ENCODE data around the gene TBC1D22A.

The TBC1D22A gene

DNA sequence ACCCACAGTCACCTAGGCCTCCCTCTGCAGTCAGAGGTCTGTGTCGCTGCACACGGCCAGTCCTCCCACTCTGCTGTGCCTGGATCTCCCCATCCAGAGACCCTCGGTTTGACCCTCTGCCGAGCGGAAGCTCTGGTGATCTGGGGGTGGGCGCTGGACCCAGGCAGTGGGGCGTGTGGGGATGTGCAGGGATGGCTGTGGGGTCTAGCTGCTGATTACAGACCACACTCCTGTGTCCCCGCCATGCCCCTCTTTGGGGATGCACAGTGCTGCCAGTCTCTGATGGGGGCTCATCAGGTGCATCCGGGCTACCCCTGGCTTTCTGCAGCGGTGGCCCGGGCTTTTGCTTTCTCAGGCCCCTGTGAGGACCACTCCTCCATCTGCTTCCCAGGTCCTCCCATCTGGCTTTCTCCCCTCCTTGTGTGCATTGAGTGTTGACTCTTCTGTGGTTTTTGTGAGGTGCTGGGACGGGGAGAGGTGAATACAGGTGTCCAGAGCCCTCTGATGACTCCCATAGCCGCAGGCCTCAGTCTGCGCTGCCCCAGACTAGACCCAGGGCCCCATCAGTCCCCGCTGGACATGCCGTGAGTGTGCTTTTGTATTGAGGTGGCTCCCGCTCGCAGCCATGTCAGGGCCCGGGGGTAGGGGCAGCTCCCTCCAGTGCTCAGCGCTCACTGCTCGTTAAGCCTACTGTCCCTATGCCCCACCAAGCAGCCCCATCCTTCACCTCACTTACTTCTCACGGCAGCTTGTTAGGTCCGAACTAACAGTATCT lies 251.6 kb downstream of the TBC1D22A start:
- no peak for DNase-seq (ENCODE audit: low read depth in 2 of 2)

DNA sequence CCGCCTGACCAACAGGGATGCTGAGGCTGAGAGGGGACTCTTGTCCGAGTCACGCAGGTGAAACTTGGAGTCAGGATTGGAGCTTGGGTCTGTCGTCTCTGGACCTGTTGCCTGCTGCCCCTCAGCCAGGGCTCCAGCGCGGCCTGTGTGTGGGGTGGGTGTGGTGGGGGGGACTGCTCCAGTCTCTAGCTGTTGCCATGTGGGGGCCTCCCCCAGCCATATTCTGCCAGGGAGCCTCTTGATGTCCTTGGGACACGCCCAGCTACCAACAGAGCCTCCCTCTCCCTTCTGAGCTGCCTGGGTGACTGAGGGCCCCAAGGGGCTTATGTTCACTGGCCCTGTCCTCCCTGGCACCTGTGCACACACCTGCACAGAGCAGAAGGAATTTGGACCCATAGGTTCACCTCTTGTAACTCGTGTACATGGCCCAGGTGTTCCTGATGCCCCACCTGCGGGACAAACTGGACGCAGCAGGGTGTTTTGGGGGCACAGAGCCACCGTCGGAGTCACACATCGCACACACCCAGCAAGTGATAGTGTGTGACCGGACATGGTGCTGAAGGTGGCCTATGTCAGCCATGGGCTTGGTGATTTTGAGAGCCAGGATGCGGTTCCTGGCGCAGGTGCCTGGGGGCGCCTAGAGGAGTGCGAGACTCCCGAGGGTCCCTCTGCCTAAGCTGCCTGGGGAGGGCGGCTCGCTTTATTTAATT lies 252.3 kb downstream of the TBC1D22A start:
- no peak for DNase-seq (ENCODE audit: low read depth in 2 of 2)

DNA sequence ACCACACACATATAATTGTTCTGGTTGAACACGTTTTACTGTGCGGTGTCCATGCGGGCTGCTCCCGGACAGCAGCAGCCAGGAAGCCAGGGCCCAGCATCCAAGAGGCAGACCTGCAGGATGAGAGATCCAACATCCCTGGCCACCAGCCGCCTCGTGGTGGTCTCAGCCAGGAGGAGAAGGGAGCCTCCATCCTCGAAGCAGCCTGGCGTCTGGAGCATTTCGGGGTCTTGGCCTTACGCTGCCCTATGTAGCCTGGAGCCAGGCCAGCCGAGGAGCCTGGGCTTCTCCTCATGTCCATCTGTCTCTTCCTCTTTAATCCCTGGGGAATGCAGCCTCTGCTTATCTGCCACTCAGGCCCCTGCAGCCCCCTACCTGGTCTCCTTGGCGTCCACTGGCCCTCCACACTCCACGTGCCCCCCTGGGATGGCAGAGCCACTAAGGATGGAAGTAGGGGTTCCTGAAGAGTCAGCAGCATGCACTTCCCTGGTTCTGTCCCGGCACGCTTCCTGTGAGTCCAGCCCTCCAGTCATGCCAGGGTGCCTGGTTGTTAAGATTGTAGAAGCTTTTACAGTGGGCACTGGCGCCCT lies 253.2 kb downstream of the TBC1D22A start:
- DNase-seq (ENCODE audit: low read depth in 2 of 2), result no peak

DNA sequence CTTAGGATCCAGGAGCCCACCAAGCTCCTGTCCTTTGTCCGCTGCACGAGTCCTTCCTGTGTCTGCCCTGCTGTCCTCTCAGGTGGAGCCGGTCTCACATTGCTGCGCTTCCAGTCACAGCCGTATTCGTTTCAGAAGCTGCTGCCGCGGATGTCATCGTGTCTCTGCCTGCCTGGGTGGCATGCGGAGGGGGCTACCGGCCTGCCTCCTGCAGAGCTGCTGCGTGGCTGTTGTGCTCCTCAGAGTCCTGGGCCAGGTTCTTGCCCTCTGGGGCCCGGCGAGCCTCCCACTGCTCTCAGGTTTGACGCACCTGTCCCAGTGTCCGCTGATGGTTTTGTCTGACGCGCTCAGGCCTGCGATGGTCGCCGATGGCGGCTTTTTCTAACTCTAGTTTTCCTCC lies 254.2 kb downstream of the TBC1D22A start:
- DNase-seq (ENCODE audit: low read depth in 2 of 2), result no peak

DNA sequence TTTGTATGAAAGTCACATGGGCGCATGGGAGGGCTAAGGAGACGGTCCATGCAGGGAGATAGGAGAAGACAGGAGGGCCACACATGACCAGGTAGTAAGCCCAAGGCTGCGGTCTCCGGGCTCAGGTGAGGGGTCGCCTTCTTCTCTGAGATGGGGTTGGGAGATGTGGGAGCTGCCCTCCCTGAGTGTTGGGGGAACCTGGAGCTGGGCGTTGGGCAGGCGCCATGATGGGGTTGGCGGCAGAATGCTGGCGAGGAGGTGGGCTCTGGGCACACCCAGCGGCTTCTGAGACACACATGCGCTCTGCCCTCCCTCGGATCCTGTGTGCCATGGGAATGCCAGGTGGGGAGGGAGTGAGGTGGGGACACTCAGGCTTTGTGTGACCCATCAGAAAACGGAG lies 254.8 kb downstream of the TBC1D22A start:
- no peak for DNase-seq (ENCODE audit: low read depth in 2 of 2)

DNA sequence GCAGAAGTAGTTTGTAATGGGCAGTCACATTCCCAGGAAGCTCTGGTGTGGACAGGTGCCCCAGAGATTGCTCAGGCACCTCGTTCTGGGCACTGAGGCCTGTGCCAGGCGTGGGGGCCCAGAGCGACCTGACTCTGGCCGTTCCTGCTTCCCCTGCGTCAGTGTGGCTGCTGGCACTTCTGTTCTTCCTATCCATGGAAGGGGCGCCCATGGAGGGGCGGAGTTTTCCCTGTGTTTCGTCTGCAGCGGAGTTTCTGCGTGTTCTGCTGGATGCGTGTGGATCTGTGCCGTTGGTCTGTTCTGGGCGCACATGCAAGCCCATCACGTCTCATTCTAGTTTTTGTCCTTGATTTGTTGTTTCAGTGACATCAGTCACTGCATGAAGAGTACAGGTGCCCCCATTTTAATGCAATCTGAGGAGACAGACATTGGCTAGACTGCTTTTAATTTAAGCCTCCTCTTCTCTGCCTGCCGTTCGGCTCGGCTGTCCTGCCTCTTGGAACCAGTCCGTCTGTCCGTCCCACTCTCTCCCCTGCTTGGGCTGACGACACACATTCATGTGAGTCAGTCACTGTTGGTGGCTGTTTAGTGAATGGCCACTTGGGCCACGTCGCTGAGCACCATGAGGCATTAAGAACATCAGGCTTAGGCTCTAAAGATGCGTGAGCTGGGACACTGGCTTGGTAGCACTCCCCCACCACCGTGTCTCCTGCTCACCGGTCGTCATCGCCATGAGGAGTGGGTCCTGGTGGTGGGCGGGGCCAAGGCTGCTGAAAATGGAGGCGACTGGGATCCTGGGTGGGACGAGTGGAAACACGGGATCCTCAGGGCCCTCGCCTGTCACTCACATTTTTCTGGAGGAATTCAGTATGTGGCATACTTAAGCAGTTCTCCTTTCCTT lies 255.8 kb downstream of the TBC1D22A start:
- DNase-seq (ENCODE audit: low read depth in 2 of 2), result no peak

DNA sequence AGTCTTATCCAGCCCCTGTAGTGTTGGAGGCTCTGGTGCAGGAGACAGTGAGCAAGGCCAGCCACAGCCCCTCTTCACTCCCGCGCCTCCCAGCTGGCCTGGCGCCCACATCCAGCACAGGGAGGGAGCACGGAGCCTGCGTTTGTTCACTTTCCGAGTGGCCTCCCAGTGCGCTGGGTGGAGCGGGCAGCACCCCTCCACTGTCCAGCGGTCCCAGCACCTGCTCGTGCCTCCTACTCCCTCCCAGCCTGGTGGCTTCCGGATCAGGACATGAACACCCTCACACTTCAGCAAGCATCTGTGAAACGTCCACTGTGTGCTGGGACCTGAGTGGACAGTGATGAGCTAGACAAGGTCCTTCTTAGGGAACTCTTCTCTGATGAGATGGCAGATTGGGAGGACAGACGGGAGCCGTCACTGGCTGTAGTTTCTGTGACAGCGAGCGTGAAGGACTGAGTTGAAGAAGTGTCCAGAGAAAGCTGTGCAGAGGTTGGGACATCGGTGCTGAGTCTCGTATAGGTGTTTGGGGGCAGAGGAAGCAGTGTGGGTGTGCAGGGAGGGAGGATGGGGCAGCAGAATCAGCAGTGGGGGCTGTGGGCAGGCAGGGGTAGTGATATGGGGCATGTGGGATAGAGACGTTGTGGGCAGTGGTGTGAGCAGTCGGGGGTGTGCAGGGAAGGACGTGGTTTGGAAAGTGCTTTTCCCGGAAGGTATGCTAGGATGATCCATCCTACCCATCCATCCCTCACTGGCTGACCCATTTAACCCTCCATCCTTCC lies 256.8 kb downstream of the TBC1D22A start:
- DNase-seq (ENCODE audit: low read depth in 2 of 2), result no peak

DNA sequence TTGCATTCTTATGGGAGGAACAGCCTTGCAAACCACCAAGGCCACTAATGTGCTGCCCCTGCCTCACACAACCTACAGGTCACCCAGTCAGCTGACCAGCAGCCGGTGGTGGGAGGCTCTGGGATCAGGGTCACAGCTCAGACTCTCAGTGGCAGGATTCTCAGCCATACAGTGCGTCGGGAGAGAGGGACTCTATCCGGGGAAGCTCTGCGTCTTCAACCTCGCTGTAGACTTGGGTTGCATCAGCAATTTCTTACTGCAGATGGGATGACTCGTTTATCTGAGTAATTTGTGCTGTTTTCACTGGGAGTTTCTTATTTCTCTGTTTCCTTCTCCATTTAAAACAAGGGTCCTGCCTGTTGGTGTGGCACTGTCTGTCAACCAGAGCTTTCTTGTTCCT lies 257.7 kb downstream of the TBC1D22A start:
- no peak for DNase-seq (ENCODE audit: low read depth in 2 of 2)

DNA sequence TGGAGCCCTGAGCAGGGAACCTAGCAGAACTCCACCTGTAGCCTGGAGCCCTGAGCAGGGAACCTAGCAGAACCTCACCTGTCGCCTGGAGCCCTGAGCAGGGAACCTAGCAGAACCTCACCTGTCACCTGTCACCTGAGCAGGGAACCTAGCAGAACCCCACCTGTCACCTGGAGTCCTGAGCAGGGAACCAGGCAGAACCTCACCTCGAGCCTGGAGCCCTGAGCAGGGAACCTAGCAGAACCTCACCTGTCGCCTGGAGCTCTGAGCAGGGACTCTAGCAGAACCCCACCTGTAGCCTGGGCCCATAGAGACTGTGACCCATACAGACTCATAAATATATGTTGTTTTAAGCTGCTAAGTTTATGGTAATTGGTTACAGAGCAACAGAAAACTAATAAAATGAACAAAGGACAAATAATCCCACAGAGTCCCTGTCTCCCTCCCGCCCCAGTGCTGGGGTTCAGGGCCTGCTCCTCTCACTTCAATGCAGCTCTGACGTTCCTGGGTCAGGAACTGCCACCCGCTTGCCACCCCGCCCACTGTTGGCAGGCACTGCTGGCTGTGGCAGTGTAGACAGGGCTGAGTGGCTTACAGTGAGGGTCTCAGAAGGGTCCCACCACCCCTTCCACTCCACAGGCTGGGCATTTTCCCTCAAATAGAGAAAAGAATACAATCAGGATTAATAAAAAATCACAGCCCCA lies 259.1 kb downstream of the TBC1D22A start:
- no peak for DNase-seq (ENCODE audit: low read depth in 2 of 2)

DNA sequence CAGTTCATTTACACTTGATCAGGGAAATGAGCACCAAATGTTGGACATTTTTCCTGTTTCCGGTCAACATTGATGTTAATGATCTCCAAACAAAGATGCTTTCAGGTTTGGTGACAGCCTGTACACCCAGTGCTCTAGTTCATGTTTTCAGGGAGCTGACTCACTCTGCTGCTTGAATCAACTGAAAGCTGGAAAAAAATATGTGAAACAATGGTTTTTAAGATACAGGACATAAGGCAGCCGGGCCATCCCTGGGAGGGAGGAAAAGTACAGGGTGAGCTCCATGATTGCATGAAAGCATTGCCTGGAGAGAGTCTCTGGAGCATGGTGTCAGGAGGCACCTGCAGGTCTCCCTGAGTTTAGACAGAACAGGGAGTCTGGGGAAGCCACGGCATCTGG lies 259.6 kb downstream of the TBC1D22A start:
- no peak for DNase-seq (ENCODE audit: low read depth in 2 of 2)

DNA sequence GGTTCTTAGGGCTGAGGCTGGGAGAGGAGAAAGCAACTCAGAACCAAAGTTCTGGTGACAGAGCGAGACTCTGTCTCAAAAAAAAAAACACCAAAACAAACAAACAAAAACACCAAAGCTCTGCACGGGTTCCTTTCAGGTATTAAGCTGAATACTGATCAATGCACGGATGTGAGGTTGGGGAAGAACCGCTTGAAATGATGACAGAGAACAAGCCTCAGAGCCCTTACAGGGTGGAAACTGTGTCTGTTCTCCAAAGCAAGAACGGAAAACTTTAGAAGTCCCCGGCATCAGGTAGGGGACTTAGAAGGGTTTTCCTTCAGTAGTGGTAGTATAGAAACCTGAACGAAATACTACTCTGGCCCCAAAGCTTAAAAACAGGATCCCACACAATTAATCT lies 260.0 kb downstream of the TBC1D22A start:
- DNase-seq (ENCODE audit: low read depth in 2 of 2), result no peak

DNA sequence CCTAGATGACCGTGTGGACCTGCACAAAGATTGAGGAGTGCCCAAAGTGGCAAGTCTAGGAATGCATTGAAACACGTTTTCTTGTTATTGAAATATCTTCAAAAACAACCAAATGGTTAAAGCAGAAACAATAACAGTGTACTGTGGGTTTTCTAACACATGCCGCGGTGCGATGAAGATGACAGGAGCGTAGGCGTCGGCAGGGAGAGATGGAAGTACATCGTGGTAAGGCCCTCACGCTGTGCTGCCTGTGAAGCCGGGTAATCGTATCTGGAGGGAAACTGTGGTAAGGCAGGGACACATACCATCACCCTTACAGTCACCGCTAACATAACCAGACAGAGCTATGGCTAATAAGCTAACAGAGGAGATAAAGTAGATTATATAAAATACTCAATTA lies 261.4 kb downstream of the TBC1D22A start:
- no peak for DNase-seq (ENCODE audit: low read depth in 2 of 2)

DNA sequence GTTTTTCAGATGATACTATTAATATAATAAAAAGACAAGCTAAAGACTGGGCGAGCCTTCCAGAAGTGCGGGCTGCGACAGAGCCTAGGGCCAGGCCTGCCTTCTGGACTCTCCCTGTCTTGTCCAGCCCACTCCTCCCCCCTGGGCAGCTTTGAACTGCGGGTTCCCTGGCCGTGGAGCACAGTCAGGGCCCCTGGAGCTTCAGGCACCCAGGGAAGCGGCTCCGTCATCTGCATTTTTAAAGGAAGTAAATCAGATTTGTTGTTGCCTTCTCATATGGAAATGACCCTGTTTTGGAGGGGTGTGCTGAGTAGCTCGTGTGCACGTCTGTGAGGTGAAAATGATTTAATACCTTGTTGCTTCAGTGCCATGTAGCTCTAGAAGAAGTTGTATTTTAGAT lies 265.3 kb downstream of the TBC1D22A start:
- no peak for DNase-seq (ENCODE audit: low read depth in 2 of 2)

DNA sequence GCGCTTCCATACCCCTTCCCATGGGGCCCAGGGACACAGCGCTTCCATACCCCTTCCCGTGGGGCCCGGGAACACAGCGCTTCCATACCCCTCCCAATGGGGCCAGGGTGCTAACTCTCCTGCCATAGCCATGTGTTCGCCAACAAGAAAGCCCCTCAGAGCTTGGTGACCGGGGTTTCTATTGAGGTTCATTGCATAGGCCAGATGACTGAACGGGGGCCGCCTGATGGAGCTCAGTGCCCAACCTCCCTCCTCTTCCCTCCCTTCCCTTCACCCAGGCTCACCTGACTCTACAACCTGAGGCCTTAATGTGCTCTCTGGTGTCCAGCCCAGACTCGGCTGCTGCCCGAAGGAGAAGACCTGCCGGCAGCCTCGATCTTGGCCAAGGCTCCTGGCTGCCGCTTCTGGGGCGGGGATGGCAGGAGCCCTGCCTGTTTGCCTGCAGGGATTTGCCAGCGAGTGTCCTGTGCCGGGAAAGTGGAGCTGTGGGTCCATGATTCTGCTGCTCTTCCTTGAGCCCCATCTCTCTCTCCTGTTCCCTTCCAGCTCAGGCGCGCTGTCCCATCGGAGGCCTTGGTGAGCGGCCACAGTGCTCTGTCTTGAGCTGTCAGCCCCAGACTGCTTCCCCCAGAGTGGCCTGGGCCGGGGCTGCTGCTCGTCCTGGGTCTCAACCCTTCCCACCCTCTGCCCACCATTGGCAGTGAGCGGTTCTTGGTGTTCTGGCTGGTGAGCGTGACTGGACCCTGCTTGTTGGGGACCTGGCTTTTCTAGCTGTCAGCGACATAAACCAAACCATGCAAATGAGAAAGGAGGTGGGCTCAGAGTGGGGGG lies 267.0 kb downstream of the TBC1D22A start:
- no peak for DNase-seq (ENCODE audit: low read depth in 2 of 2)

DNA sequence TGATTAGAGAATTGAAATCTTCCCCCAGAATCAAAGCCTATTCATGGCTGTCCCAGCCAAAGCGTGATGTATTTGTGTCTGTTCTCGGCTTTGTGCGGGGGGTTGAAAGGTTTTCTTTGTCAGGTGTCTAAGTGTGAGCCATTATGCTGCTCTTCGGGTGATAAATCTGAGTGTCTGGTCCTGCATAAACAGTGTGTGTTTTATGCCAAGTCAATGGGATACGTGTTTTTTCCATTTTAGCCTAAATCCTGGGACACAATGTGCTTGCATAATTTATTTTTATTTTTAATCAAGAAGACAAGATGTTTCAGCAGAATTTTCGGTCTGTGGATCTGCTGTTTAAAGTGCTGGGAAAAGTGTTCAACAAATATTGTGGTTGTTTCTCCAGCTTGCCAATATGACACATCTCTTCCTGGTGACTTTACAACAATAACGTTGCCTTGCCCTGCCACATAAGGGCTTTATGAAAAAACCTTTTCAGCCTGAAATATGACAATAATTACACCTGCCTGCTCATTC lies 267.8 kb downstream of the TBC1D22A start:
- no peak for DNase-seq (ENCODE audit: low read depth in 2 of 2)

DNA sequence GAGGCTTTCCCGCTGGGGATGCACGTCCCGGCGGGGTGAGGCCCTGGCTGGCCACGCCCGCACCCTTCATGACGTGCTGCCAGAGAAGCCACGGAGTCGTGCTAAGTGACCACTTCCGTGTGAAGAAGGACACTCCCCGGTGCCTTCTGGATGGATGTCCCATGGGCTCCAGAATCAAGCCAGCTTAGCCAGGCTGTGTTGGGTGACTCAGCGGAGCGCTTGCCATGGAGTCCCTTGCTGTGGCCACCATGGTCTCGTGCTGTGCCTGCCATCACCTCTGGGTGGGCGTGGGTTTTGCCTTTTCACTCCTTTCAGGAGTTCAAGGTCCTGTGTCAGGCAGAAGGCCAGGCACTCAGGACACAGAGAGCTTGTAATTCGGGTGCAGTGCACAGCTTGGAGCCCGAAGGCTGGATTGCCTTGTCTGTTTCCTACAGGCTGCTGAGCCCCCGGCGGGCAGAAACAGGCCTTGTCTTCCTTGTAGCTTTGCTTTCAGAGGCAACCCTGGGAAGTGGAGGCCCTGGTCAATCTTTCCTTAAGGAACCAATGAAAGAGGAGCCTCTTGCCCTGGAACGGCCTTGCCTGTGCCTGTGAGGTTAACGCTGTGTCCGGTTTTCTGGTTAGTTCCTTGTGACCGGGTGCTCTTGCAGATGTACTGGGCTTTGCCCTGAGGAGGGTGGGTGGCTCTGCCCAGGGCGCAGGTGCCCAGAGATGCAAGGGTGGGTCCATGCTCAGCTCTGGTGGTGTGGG lies 268.6 kb downstream of the TBC1D22A start:
- DNase-seq (ENCODE audit: low read depth in 2 of 2), result no peak

DNA sequence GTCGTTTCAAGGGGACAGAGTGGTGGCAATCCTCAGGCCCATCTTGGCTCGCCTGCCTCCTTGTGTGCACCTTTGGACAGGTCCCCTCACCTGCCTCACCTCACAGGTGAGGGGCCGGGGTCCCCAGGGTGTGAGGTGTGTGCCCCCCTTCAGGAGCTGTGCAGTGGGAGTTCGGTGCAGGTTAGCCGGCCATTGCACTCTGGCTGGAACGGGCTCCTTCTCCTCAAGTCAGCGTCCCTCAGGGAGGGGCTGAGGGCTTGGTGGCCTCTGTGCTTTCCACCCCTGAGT lies 269.1 kb downstream of the TBC1D22A start:
- no peak for DNase-seq (ENCODE audit: low read depth in 2 of 2)

DNA sequence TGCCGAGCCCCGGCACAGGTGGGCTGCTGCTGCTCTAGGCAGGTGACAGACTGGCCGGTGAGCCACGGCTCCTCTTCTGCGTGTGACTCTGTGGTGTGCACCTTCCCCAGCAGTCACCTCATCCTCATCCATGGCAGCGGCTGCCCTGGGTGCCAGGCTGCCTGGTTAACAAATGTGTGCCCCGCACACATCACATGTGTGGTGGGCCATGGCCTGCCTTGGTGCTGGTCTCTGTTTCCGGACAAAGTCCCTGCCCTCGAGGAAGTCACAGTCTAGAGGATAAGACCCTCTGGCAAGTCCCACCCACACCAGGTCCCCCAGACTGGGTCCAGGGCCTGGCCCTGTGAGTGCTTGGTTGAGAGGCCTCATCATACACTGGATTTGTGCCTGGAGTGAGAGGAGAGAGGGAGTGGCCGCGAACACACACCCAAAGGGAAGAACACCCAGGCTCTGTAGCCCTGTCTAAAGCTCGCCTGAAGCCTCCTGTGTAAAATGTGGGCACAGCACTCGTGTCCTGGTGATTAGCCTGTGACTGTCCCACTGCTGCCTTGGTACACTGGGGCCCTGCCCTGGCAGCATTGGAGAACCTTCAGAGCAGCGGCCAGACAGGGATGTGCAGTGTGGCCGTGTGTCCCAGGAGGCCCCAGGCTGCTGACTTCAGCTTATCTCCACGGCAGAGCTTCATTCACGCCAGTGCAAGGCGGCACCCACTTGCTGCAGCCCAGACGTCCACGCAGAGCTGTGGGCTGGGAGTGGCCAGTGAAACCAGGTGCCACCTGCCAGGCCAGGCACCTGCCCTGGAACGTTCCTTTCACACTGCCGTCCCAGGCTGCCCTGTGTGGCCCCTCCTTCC lies 269.9 kb downstream of the TBC1D22A start:
- no peak for DNase-seq (ENCODE audit: low read depth in 2 of 2)
